Measurements from ENCODE around the gene EPHA4. TPM values are rescaled to one million over a fixed set of nuclear protein-coding genes. Genes with fewer than 3 reads are reported as not detected.

Gene EPHA4
- total RNA-seq, 1 donor from 2014 or later, result 16.8 TPM

DNA sequence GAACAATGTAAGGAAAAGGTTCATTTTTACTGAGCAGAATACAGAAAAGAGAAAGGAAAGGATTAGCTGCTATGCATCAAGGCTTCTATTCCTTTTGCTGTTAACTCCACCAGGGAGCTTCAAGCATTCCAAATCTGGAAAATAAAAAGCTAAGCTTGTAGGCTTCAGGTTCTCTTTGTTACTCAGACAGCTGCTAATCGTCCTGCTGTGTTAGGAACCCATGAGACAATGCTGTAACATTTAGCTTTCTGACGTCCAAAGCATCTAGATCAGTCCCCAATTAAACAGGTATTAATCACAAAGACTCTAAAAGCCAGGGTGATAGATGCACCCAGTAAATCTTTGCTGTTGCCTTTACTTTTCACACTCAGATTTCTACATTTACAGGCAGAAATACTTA, 103.8 kb downstream of the EPHA4 start:
- Mint-ChIP-seq H3K27ac (ENCODE audit: unreplicated experiment) (no peak overlapping the region), H3K27me3 (ENCODE audit: unreplicated experiment) (no peaks in the 10 kb centered on the region), H3K4me1 (ENCODE audit: unreplicated experiment) (no peaks in the 10 kb centered on the region), H3K36me3 (ENCODE audit: unreplicated experiment) (no peaks in the 10 kb centered on the region), H3K4me3 (ENCODE audit: unreplicated experiment) (no peak overlapping the region), H3K9me3 (ENCODE audit: unreplicated experiment) (no peaks in the 10 kb centered on the region)
- TF ChIP-seq, protein P1, sequence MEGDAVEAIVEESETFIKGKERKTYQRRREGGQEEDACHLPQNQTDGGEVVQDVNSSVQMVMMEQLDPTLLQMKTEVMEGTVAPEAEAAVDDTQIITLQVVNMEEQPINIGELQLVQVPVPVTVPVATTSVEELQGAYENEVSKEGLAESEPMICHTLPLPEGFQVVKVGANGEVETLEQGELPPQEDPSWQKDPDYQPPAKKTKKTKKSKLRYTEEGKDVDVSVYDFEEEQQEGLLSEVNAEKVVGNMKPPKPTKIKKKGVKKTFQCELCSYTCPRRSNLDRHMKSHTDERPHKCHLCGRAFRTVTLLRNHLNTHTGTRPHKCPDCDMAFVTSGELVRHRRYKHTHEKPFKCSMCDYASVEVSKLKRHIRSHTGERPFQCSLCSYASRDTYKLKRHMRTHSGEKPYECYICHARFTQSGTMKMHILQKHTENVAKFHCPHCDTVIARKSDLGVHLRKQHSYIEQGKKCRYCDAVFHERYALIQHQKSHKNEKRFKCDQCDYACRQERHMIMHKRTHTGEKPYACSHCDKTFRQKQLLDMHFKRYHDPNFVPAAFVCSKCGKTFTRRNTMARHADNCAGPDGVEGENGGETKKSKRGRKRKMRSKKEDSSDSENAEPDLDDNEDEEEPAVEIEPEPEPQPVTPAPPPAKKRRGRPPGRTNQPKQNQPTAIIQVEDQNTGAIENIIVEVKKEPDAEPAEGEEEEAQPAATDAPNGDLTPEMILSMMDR (IDR thresholded peaks at IDR 0.05), result no peak
- no peak for DNase-seq (ENCODE audit: extremely low spot score, unreplicated experiment)

DNA sequence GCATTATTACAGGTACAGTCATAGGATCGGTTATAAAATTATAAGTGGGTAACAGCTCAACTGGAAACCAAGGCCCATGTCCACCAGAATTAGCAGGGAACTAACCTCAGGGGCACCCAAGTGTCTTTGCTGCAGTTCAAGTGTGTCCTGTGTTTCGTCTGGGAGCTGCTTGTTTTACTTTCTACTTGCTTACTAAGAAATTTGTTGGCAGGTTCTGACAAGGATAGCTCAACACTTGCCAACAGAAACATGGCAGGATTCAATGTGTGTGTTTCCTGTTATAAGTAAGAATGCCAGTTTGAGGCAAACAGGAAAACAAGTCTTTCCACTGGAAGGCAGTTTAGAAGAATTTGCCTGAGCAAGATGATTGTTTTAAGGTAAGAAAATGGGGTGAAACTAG, 104.5 kb downstream of the EPHA4 start:
- no peak overlapping the region for H3K27ac Mint-ChIP-seq (ENCODE audit: unreplicated experiment)
- DNase-seq (ENCODE audit: extremely low spot score, unreplicated experiment), result no peak
- H3K27me3 Mint-ChIP-seq (ENCODE audit: unreplicated experiment), result no peaks in the 10 kb centered on the region
- no peaks in the 10 kb centered on the region for H3K36me3 Mint-ChIP-seq (ENCODE audit: unreplicated experiment)
- H3K9me3 Mint-ChIP-seq (ENCODE audit: unreplicated experiment), result no peaks in the 10 kb centered on the region
- TF ChIP-seq, protein P1 (IDR thresholded peaks at IDR 0.05), result no peak
- H3K4me1 Mint-ChIP-seq (ENCODE audit: unreplicated experiment), result no peaks in the 10 kb centered on the region
- no peak overlapping the region for H3K4me3 Mint-ChIP-seq (ENCODE audit: unreplicated experiment)

DNA sequence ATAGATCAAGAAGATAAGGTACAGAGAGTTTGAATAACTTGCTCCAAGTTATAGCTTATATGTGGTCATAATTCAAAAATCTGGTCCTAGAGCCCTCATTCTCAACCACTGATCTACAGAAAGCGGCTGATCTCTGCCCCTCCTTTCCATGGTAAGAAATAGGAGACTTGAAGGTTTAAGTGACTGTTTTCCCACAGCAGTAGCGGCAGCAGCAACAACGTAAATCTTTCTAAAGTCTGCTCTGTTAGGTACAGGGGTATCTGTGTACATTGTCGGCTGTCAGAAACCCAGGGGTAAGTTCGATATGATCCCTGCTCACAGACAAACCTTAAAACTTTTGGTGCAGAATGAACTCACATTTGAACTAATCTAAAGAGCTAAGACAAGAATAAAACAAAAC, 105.4 kb downstream of the EPHA4 start:
- DNase-seq (ENCODE audit: extremely low spot score, unreplicated experiment), result no peak
- no peaks in the 10 kb centered on the region for H3K27me3 Mint-ChIP-seq (ENCODE audit: unreplicated experiment)
- TF ChIP-seq, protein P1 (IDR thresholded peaks at IDR 0.05), result no peak
- H3K4me3 Mint-ChIP-seq (ENCODE audit: unreplicated experiment), result no peak overlapping the region
- H3K4me1 Mint-ChIP-seq (ENCODE audit: unreplicated experiment), result no peaks in the 10 kb centered on the region
- H3K27ac Mint-ChIP-seq (ENCODE audit: unreplicated experiment), result no peak overlapping the region
- no peaks in the 10 kb centered on the region for H3K9me3 Mint-ChIP-seq (ENCODE audit: unreplicated experiment)
- H3K36me3 Mint-ChIP-seq (ENCODE audit: unreplicated experiment), result no peaks in the 10 kb centered on the region

DNA sequence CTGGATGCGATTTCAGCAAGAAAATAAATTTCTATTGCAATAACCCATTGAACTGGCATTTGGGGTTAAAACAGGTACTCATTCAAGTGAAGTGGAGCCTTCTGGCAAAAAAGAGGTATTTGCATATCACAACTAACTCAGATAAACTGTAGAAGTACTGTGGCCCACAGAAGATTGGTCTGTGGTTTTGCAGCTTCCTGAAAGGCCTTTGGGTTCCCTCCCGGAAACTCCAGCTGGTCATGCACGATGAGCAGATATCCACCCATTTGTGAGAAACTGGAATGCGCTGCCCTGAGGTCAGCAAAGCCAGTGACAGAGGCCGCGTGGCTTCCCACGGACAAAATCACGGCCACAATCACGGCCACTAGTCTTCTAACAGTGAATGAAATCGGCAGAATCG, 106.3 kb downstream of the EPHA4 start:
- Mint-ChIP-seq H3K4me1 (ENCODE audit: unreplicated experiment) (no peaks in the 10 kb centered on the region), H3K36me3 (ENCODE audit: unreplicated experiment) (no peaks in the 10 kb centered on the region), H3K4me3 (ENCODE audit: unreplicated experiment) (no peak overlapping the region), H3K27me3 (ENCODE audit: unreplicated experiment) (no peaks in the 10 kb centered on the region), H3K27ac (ENCODE audit: unreplicated experiment) (no peak overlapping the region), H3K9me3 (ENCODE audit: unreplicated experiment) (no peaks in the 10 kb centered on the region)
- TF ChIP-seq, protein P1 (IDR thresholded peaks at IDR 0.05), result no peak
- no peak for DNase-seq (ENCODE audit: extremely low spot score, unreplicated experiment)

DNA sequence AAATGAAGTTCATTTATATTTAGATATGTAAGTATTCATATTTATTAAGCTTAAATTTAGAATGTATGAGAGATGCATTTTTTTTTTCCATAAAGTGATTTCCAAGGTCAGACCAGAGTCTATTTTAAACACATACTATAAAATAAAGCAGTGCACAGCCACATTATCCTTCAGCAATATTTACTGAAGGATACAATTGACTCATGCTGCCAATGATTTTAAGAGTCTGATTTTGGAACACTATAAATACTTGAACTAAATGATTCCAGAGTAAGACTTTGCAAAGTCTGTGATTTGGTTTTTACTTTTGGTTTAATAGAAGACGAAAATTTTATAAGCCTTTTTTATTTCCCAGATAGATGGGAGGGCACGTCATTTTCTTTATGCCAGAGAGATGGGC, 107.1 kb downstream of the EPHA4 start:
- TF ChIP-seq, protein P1 (IDR thresholded peaks at IDR 0.05), result no peak
- no peaks in the 10 kb centered on the region for H3K9me3 Mint-ChIP-seq (ENCODE audit: unreplicated experiment)
- DNase-seq (ENCODE audit: extremely low spot score, unreplicated experiment), result no peak
- H3K27ac Mint-ChIP-seq (ENCODE audit: unreplicated experiment), result no peak overlapping the region
- no peaks in the 10 kb centered on the region for H3K27me3 Mint-ChIP-seq (ENCODE audit: unreplicated experiment)
- no peak overlapping the region for H3K4me3 Mint-ChIP-seq (ENCODE audit: unreplicated experiment)
- H3K4me1 Mint-ChIP-seq (ENCODE audit: unreplicated experiment), result no peaks in the 10 kb centered on the region
- no peaks in the 10 kb centered on the region for H3K36me3 Mint-ChIP-seq (ENCODE audit: unreplicated experiment)

All from osteocyte (in vitro differentiated cells).